Measurements from ENCODE around the gene RNF126. TPM values are rescaled to one million over a fixed set of nuclear protein-coding genes. Genes with fewer than 3 reads are reported as not detected.

RNF126 gene
- total and polyA plus RNA-seq, 2 experiments from 2014 or later: 95.7 to 112 TPM

DNA sequence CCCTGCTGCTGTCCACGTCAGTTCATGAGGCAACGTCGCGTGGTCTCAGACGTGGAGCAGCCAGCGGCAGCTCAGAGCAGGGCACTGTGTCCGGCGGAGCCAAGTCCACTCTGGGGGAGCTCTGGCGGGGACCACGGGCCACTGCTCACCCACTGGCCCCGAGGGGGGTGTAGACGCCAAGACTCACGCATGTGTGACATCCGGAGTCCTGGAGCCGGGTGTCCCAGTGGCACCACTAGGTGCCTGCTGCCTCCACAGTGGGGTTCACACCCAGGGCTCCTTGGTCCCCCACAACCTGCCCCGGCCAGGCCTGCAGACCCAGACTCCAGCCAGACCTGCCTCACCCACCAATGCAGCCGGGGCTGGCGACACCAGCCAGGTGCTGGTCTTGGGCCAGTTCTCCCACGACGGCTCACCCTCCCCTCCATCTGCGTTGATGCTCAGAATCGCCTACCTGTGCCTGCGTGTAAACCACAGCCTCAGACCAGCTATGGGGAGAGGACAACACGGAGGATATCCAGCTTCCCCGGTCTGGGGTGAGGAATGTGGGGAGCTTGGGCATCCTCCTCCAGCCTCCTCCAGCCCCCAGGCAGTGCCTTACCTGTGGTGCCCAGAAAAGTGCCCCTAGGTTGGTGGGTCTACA is 19.8 kb upstream of the RNF126 start:
- no peak overlapping the region for H2AFZ ChIP-seq
- peaks cover 8% of the 10 kb centered on the region; the same call in 1 of the 2 replicates for H3F3A ChIP-seq (replicated peaks; ENCODE audit: low read depth)
- no peaks in the 10 kb centered on the region for H3K9me2 ChIP-seq (ENCODE audit: insufficient read depth)
- Mint-ChIP-seq H3K27ac (no peak overlapping the region), H3K36me3 (ENCODE audit: low read depth) (no peaks in the 10 kb centered on the region), H3K27me3 (ENCODE audit: insufficient read depth, low read depth, poor library complexity) (peaks cover 11% of the 10 kb centered on the region), H3K9me3 (no peaks in the 10 kb centered on the region), H3K4me3 (no peak overlapping the region), H3K4me1 (no peaks in the 10 kb centered on the region; the same call in 2 of the 3 replicates)
- H3K36me3 ChIP-seq (ENCODE audit: insufficient read depth): no peaks in the 10 kb centered on the region
- H3K79me2 ChIP-seq (replicated peaks; ENCODE audit: insufficient read depth): no peaks in the 10 kb centered on the region
- no peaks in the 10 kb centered on the region for H4K20me1 ChIP-seq (replicated peaks; ENCODE audit: insufficient read depth)
- 0 out of 2 replicates have a peak, but pooled peaks cover 3% of the 10 kb centered on the region for H3K4me1 ChIP-seq (ENCODE audit: insufficient read depth)
- H3K4me3 ChIP-seq: no peak overlapping the region
- DNase-seq (ENCODE audit: low spot score) (no peak), ATAC-seq (no peak)
- no peaks in the 10 kb centered on the region for H3K27me3 ChIP-seq (ENCODE audit: insufficient read depth)
- H3K27ac ChIP-seq (ENCODE audit: low read depth): no peak overlapping the region
- no peak for TF ChIP-seq JUNB (IDR thresholded peaks at IDR 0.05; ENCODE audit: unreplicated experiment)
- no peak for TF ChIP-seq ZNF114 (CRISPR knock-in tag; IDR thresholded peaks at IDR 0.05)
- TF ChIP-seq NANOG (IDR thresholded peaks at IDR 0.05; ENCODE audit: borderline replicate concordance): no peak
- TF ChIP-seq, protein P1, sequence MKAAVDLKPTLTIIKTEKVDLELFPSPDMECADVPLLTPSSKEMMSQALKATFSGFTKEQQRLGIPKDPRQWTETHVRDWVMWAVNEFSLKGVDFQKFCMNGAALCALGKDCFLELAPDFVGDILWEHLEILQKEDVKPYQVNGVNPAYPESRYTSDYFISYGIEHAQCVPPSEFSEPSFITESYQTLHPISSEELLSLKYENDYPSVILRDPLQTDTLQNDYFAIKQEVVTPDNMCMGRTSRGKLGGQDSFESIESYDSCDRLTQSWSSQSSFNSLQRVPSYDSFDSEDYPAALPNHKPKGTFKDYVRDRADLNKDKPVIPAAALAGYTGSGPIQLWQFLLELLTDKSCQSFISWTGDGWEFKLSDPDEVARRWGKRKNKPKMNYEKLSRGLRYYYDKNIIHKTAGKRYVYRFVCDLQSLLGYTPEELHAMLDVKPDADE (IDR thresholded peaks at IDR 0.05): no peak
- no peak for TF ChIP-seq ZNF331 (CRISPR knock-in tag; IDR thresholded peaks at IDR 0.05; ENCODE audit: low read depth)
- no peak for TF ChIP-seq CREB1 (CRISPR knock-in tag; IDR thresholded peaks at IDR 0.05; ENCODE audit: low read depth)
- no peak for TF ChIP-seq EZH2phosphoT487 (IDR thresholded peaks at IDR 0.05; ENCODE audit: unreplicated experiment)
- TF ChIP-seq, protein P2, sequence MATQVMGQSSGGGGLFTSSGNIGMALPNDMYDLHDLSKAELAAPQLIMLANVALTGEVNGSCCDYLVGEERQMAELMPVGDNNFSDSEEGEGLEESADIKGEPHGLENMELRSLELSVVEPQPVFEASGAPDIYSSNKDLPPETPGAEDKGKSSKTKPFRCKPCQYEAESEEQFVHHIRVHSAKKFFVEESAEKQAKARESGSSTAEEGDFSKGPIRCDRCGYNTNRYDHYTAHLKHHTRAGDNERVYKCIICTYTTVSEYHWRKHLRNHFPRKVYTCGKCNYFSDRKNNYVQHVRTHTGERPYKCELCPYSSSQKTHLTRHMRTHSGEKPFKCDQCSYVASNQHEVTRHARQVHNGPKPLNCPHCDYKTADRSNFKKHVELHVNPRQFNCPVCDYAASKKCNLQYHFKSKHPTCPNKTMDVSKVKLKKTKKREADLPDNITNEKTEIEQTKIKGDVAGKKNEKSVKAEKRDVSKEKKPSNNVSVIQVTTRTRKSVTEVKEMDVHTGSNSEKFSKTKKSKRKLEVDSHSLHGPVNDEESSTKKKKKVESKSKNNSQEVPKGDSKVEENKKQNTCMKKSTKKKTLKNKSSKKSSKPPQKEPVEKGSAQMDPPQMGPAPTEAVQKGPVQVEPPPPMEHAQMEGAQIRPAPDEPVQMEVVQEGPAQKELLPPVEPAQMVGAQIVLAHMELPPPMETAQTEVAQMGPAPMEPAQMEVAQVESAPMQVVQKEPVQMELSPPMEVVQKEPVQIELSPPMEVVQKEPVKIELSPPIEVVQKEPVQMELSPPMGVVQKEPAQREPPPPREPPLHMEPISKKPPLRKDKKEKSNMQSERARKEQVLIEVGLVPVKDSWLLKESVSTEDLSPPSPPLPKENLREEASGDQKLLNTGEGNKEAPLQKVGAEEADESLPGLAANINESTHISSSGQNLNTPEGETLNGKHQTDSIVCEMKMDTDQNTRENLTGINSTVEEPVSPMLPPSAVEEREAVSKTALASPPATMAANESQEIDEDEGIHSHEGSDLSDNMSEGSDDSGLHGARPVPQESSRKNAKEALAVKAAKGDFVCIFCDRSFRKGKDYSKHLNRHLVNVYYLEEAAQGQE (IDR thresholded peaks at IDR 0.05; ENCODE audit: unreplicated experiment): no peak
- TF ChIP-seq, protein P3, sequence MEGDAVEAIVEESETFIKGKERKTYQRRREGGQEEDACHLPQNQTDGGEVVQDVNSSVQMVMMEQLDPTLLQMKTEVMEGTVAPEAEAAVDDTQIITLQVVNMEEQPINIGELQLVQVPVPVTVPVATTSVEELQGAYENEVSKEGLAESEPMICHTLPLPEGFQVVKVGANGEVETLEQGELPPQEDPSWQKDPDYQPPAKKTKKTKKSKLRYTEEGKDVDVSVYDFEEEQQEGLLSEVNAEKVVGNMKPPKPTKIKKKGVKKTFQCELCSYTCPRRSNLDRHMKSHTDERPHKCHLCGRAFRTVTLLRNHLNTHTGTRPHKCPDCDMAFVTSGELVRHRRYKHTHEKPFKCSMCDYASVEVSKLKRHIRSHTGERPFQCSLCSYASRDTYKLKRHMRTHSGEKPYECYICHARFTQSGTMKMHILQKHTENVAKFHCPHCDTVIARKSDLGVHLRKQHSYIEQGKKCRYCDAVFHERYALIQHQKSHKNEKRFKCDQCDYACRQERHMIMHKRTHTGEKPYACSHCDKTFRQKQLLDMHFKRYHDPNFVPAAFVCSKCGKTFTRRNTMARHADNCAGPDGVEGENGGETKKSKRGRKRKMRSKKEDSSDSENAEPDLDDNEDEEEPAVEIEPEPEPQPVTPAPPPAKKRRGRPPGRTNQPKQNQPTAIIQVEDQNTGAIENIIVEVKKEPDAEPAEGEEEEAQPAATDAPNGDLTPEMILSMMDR (conservative IDR thresholded peaks at IDR 0.05; ENCODE audit: low read depth in 2 of 2): no peak
- H3K4me2 ChIP-seq: no peak overlapping the region
